T-helper 2 cell treated with Interferon-gamma antibody and Interleukin-4, amounts not matched to agents 5 μg/mL and 100 μg/mL, for 36 hours (primary cell): Measurements from ENCODE around the gene TRMT61A.

Experiments
- DNase-seq: peaks from one replicate; pipeline ENCODE4 v3.0.0; 2021; ENCODE audit warnings: low spot score
- H3K27ac Mint-ChIP-seq: one replicate; pipeline ENCODE4 v1.8.0; 2021; ENCODE audit warnings: mild to moderate bottlenecking, mixed read lengths
- H3K27me3 Mint-ChIP-seq: one replicate; pipeline ENCODE4 v1.8.0; 2021; ENCODE audit warnings: low read depth, mixed read lengths
- H3K36me3 Mint-ChIP-seq: one replicate; pipeline ENCODE4 v1.8.0; 2021; ENCODE audit warnings: low read depth, mixed read lengths
- H3K4me1 Mint-ChIP-seq: one replicate; pipeline ENCODE4 v1.8.0; 2021; ENCODE audit warnings: low read depth, mixed read lengths
- H3K4me3 Mint-ChIP-seq: one replicate; pipeline ENCODE4 v1.8.0; 2022; ENCODE audit warnings: mild to moderate bottlenecking, moderate library complexity, mixed read lengths
- H3K9me3 Mint-ChIP-seq: one replicate; pipeline ENCODE4 v1.8.0; 2021; ENCODE audit warnings: mixed read lengths

The TRMT61A gene

DNA sequence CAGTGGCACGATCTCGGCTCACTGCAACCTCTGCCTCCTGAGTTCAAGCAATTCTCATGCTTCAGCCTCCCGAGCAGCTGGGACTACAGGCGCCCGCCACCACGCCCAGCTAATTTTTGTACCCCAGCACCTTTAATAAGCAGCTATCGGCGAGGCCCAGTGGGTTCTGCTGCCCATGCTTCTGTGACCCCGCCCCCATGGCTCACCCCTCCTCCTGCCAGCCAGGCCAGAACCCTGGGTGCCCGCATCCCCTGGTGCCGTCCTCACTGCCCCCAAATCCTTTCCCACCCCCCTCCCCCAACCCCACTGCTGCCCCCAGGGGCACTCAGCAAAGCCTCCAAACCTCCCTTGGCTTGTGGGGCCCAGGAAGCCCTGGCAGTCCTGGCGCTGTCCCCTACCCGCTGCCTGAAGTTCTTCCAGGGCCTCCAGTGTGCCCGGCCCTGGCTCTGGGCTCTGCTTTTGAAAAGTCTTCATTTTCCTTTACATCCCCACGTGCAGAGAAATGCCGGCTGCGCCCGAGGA, 19.0 kb downstream of the TRMT61A start:
- Mint-ChIP-seq H3K4me1 (no peaks in the 10 kb centered on the region), H3K27ac (no peak overlapping the region)

GRCh38 chr14:103548463-103549351, 19.7 kb downstream of the TRMT61A start:
- no peaks in the 10 kb centered on the region for H3K9me3 Mint-ChIP-seq
- H3K27me3 Mint-ChIP-seq, result no peaks in the 10 kb centered on the region
- H3K36me3 Mint-ChIP-seq, result no peaks in the 10 kb centered on the region
- no peak overlapping the region for H3K27ac Mint-ChIP-seq
- no peak overlapping the region for H3K4me3 Mint-ChIP-seq
- no peaks in the 10 kb centered on the region for H3K4me1 Mint-ChIP-seq
- no peak for DNase-seq

More for the DNA sequence above, 19.0 kb downstream of the TRMT61A start:
- Mint-ChIP-seq H3K9me3 (no peaks in the 10 kb centered on the region), H3K4me3 (no peak overlapping the region), H3K36me3 (no peaks in the 10 kb centered on the region), H3K27me3 (no peaks in the 10 kb centered on the region)
- DNase-seq, result no peak

GRCh38 chr14:103549361-103550311, 20.6 kb downstream of the TRMT61A start:
- Mint-ChIP-seq H3K36me3 (no peaks in the 10 kb centered on the region), H3K9me3 (no peaks in the 10 kb centered on the region), H3K4me1 (no peaks in the 10 kb centered on the region), H3K27me3 (no peaks in the 10 kb centered on the region), H3K27ac (no peak overlapping the region), H3K4me3 (no peak overlapping the region)
- no peak for DNase-seq

DNA sequence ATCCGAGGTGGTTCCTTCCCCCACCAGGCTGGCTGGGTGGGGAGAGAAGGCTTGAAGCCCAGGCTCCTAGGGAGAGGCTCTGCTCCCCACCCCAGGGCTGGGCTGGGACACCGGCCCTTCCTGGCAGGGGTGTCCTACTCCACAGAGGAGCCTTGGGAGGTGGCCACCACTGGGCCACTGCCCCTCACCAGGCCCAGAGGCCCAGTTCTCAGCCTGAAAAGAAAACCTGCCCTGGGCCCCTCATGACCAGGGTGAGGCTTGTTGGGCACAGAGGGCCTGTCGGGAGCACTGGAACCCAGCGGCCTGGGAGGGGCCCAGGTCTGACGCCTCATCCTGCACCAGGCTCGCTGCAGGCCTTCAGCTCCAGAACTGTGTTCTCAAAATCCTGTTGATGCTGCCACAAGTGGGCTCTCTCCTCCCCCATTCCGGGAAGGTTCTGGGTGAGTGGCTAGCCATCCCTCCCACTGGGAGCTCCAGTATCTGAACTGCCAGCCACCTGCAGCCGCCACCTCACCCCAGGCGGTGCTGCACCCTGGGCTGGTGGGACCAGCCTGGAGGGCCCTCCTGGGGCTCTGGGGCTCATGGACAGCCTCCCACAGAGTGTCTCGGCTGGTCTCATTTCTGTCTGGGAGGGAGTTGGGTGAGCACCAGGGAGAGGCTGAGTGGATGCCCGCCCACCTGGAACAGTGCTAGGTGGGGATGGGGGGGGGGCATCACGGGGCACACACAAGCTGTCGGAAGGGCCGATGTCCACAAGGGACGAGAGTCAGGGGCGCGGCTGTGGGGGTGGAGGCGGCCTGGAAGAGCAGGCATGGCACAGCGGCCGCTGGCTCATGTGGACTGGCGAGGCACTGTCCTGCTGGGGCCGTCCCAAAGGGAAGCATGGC, 21.7 kb downstream of the TRMT61A start:
- H3K27ac Mint-ChIP-seq, result no peak overlapping the region
- no peak for DNase-seq
- no peaks in the 10 kb centered on the region for H3K4me1 Mint-ChIP-seq
- H3K9me3 Mint-ChIP-seq, result no peaks in the 10 kb centered on the region
- H3K27me3 Mint-ChIP-seq, result no peaks in the 10 kb centered on the region
- H3K36me3 Mint-ChIP-seq, result no peaks in the 10 kb centered on the region
- no peak overlapping the region for H3K4me3 Mint-ChIP-seq

DNA sequence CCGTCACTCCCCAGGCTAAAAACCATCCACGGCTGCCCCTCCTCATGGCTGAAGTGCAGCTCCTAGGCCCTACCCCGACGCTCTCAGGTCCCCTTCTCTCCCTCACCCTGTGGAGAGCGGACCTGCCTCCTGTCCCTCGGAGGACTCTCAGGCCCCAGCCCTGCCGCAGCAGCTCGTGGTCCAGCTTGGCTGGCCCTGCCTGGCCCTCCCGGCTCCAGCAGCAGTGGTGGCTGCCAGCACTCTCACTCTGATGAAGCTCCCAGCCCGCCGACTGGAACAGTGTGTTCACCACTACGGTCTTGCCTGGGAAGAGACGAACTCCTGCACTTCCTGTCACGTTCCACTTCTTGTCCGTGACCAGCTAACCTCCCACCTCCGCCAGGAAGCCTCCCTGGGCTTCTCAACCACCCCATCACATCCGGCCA, 22.4 kb downstream of the TRMT61A start:
- H3K9me3 Mint-ChIP-seq, result no peaks in the 10 kb centered on the region
- H3K36me3 Mint-ChIP-seq, result no peaks in the 10 kb centered on the region
- H3K4me3 Mint-ChIP-seq, result no peak overlapping the region
- DNase-seq, result no peak
- H3K27me3 Mint-ChIP-seq, result no peaks in the 10 kb centered on the region
- H3K27ac Mint-ChIP-seq, result no peak overlapping the region
- no peaks in the 10 kb centered on the region for H3K4me1 Mint-ChIP-seq

- no peaks in the 10 kb centered on the region for H3K36me3 Mint-ChIP-seq
- H3K4me3 Mint-ChIP-seq, result no peak overlapping the region
- no peaks in the 10 kb centered on the region for H3K9me3 Mint-ChIP-seq
- no peaks in the 10 kb centered on the region for H3K4me1 Mint-ChIP-seq
- H3K27ac Mint-ChIP-seq, result no peak overlapping the region
- H3K27me3 Mint-ChIP-seq, result no peaks in the 10 kb centered on the region
- DNase-seq, result no peak
Measured at GRCh38 chr14:103552011-103552845, 23.2 kb downstream of the TRMT61A start.

GRCh38 chr14:103552846-103553210, 23.8 kb downstream of the TRMT61A start:
- H3K4me1 Mint-ChIP-seq, result no peaks in the 10 kb centered on the region
- H3K4me3 Mint-ChIP-seq, result no peak overlapping the region
- H3K27me3 Mint-ChIP-seq, result no peaks in the 10 kb centered on the region
- no peak for DNase-seq
- H3K36me3 Mint-ChIP-seq, result no peaks in the 10 kb centered on the region
- no peaks in the 10 kb centered on the region for H3K9me3 Mint-ChIP-seq
- H3K27ac Mint-ChIP-seq, result no peak overlapping the region

- Mint-ChIP-seq H3K4me3 (no peak overlapping the region), H3K9me3 (no peaks in the 10 kb centered on the region), H3K36me3 (peaks cover 22% of the 10 kb centered on the region), H3K4me1 (peaks cover 17% of the 10 kb centered on the region), H3K27me3 (no peaks in the 10 kb centered on the region), H3K27ac (no peak overlapping the region)
- no peak for DNase-seq
Measured at GRCh38 chr14:103555559-103556337, 26.8 kb downstream of the TRMT61A start.

GRCh38 chr14:103556946-103557758, 28.2 kb downstream of the TRMT61A start:
- no peaks in the 10 kb centered on the region for H3K9me3 Mint-ChIP-seq
- no peak overlapping the region for H3K4me3 Mint-ChIP-seq
- no peak for DNase-seq
- H3K27me3 Mint-ChIP-seq, result no peaks in the 10 kb centered on the region
- H3K4me1 Mint-ChIP-seq, result peaks cover 28% of the 10 kb centered on the region
- no peak overlapping the region for H3K27ac Mint-ChIP-seq
- peaks cover 30% of the 10 kb centered on the region for H3K36me3 Mint-ChIP-seq

GRCh38 chr14:103558071-103558882, 29.3 kb downstream of the TRMT61A start:
- DNase-seq, result no peak
- Mint-ChIP-seq H3K4me1 (peaks cover 29% of the 10 kb centered on the region), H3K27ac (no peak overlapping the region), H3K9me3 (no peaks in the 10 kb centered on the region), H3K36me3 (peaks cover 30% of the 10 kb centered on the region), H3K27me3 (no peaks in the 10 kb centered on the region), H3K4me3 (no peak overlapping the region)

- H3K27me3 Mint-ChIP-seq, result no peaks in the 10 kb centered on the region
- H3K4me1 Mint-ChIP-seq, result peaks cover 35% of the 10 kb centered on the region
- DNase-seq, result no peak
- H3K4me3 Mint-ChIP-seq, result peak overlapping the region; percentile 15
- no peaks in the 10 kb centered on the region for H3K9me3 Mint-ChIP-seq
- H3K27ac Mint-ChIP-seq, result no peak overlapping the region
- peaks cover 33% of the 10 kb centered on the region for H3K36me3 Mint-ChIP-seq
Measured at GRCh38 chr14:103559766-103560165, 30.8 kb downstream of the TRMT61A start.
